GM12878 (cell line): ENCODE measurements around the gene CNR2. TPM values are rescaled to one million over a fixed set of nuclear protein-coding genes. Genes with fewer than 3 reads are reported as not detected.

Experiments
- CBX3 ChIP-seq: fragments of 200-600 bp; sonication (generic); IDR thresholded peaks from 2 replicates; pipeline ENCODE4 v1.6.1; 2016; ENCODE audit warnings: low read depth, borderline replicate concordance
- IRF4 ChIP-seq: IDR thresholded peaks from 2 replicates; pipeline ENCODE4 v1.6.1; 2011; ENCODE audit warnings: low read depth, low read length
- JUND ChIP-seq: IDR thresholded peaks from 2 replicates; pipeline ENCODE4 v1.6.1; 2012; ENCODE audit warnings: low read depth, mild to moderate bottlenecking, low read length, improper control_type of control experiment, moderate library complexity
- MLLT1 ChIP-seq: fragments of 450-650 bp; IDR thresholded peaks from 2 replicates; pipeline ENCODE4 v1.6.1; 2016; ENCODE audit warnings: mild to moderate bottlenecking
- MYC ChIP-seq: IDR thresholded peaks from 2 replicates; pipeline ENCODE4 v1.6.1; 2011; ENCODE audit warnings: mild to moderate bottlenecking, low read length, moderate library complexity, inconsistent platforms; ENCODE audit not compliant: insufficient read depth, insufficient replicate concordance, insufficient read length, severe bottlenecking
- NFYB ChIP-seq: IDR thresholded peaks from 2 replicates; pipeline ENCODE4 v1.6.1; 2011; ENCODE audit warnings: low read depth, mild to moderate bottlenecking, low read length, improper control_type of control experiment, moderate library complexity; ENCODE audit not compliant: insufficient read depth
- POLR2A ChIP-seq: IDR thresholded peaks from 2 replicates; pipeline ENCODE4 v1.6.1; 2011; ENCODE audit warnings: low read depth, mild to moderate bottlenecking, low read length
- POLR2AphosphoS5 ChIP-seq: IDR thresholded peaks from 2 replicates; pipeline ENCODE4 v1.6.1; 2011; ENCODE audit warnings: mild to moderate bottlenecking, low read length, inconsistent platforms
- RFX5 ChIP-seq: IDR thresholded peaks from 2 replicates; pipeline ENCODE4 v1.6.1; 2011; ENCODE audit warnings: low read depth, low read length, improper control_type of control experiment
- SREBF2 ChIP-seq: IDR thresholded peaks from 2 replicates; pipeline ENCODE4 v1.6.1; 2012; ENCODE audit warnings: mild to moderate bottlenecking, low read length
- TBL1XR1 ChIP-seq: IDR thresholded peaks from 2 replicates; pipeline ENCODE4 v1.6.1; 2012; ENCODE audit warnings: low read depth, low read length, improper control_type of control experiment
- polyA plus RNA-seq, 11 experiments: library from polyadenylated mRNA; depleted of rRNA in 4 of 11; unstranded in 6 of 11; stranded (reverse) in 5 of 11; fragments of >200 nt; fragmentation: Nextera tagmentation in 4 of 11; fragmentation: Illumina TruSeq in 1 of 11; extraction: Ambion mirVana in 4 of 11; extraction: Trizol in 1 of 11; gene quantifications; 1 replicate in 1 of 11; 2 replicates in 10 of 11; pipeline versions ENCODE4 v1.2.1 to v1.2.3, GENCODE V29; 2011 to 2016; ENCODE audit warnings: inconsistent platforms in 2 of 11, missing spikeins in 2 of 11, low read depth in 1 of 11
- total RNA-seq, 4 experiments: library from RNA; depleted of rRNA in 3 of 4; stranded (reverse); fragments of >200 nt in 3 of 4; fragmentation: Illumina TruSeq in 1 of 4; extraction: Trizol in 1 of 4; gene quantifications; 2 replicates each; pipeline versions ENCODE4 v1.2.1 to v1.2.3, GENCODE V29; 2013 to 2021
- TF ChIP-seq, protein P1 (sequence below): fragments of 450-650 bp; IDR thresholded peaks from 2 replicates; pipeline ENCODE4 v1.6.1; 2017; ENCODE audit warnings: borderline replicate concordance
- TF ChIP-seq, protein P2 (sequence below): fragments of 450-650 bp; IDR thresholded peaks from 2 replicates; pipeline ENCODE4 v1.6.1; 2016; ENCODE audit warnings: mild to moderate bottlenecking
- TF ChIP-seq, protein P3 (sequence below): fragments of 150-350 bp; IDR thresholded peaks from 2 replicates; pipeline ENCODE4 v1.6.1; 2016; ENCODE audit warnings: low read depth, low read length
- TF ChIP-seq, protein P4 (sequence below): fragments of 450-650 bp; IDR thresholded peaks from 2 replicates; pipeline ENCODE4 v1.6.1; 2017; ENCODE audit warnings: mild to moderate bottlenecking, moderate library complexity

The CNR2 gene
- total and polyA plus RNA-seq, 10 of the 15 experiments (the other 5 are each of a cell fraction or from before 2014, with no cell fraction given), result 0.46 to 19.8 (median 12.2) TPM

GRCh38 chr1:23908453-23909341 is 4.5 kb downstream of the CNR2 start (continued):
- TF ChIP-seq, protein P1, sequence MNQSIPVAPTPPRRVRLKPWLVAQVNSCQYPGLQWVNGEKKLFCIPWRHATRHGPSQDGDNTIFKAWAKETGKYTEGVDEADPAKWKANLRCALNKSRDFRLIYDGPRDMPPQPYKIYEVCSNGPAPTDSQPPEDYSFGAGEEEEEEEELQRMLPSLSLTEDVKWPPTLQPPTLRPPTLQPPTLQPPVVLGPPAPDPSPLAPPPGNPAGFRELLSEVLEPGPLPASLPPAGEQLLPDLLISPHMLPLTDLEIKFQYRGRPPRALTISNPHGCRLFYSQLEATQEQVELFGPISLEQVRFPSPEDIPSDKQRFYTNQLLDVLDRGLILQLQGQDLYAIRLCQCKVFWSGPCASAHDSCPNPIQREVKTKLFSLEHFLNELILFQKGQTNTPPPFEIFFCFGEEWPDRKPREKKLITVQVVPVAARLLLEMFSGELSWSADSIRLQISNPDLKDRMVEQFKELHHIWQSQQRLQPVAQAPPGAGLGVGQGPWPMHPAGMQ, result no peak
- TF ChIP-seq CBX3, result no peak
- TF ChIP-seq IRF4, result peak; percentile 69
- TF ChIP-seq, protein P2, sequence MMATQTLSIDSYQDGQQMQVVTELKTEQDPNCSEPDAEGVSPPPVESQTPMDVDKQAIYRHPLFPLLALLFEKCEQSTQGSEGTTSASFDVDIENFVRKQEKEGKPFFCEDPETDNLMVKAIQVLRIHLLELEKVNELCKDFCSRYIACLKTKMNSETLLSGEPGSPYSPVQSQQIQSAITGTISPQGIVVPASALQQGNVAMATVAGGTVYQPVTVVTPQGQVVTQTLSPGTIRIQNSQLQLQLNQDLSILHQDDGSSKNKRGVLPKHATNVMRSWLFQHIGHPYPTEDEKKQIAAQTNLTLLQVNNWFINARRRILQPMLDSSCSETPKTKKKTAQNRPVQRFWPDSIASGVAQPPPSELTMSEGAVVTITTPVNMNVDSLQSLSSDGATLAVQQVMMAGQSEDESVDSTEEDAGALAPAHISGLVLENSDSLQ, result peak; percentile 38; the same call in 1 of the 2 replicates
- TF ChIP-seq MYC, result no peak
- 0 out of 2 replicates have a peak, but pooled peaks have one; percentile 22 for TF ChIP-seq TBL1XR1
- peak; percentile 69; the same call in 1 of the 2 replicates for TF ChIP-seq POLR2A
- no peak; the same call in 1 of the 2 replicates for TF ChIP-seq MLLT1
- no peak for TF ChIP-seq SREBF2
- TF ChIP-seq POLR2AphosphoS5, result peak; percentile 32; the same call in 1 of the 2 replicates
- TF ChIP-seq, protein P3, sequence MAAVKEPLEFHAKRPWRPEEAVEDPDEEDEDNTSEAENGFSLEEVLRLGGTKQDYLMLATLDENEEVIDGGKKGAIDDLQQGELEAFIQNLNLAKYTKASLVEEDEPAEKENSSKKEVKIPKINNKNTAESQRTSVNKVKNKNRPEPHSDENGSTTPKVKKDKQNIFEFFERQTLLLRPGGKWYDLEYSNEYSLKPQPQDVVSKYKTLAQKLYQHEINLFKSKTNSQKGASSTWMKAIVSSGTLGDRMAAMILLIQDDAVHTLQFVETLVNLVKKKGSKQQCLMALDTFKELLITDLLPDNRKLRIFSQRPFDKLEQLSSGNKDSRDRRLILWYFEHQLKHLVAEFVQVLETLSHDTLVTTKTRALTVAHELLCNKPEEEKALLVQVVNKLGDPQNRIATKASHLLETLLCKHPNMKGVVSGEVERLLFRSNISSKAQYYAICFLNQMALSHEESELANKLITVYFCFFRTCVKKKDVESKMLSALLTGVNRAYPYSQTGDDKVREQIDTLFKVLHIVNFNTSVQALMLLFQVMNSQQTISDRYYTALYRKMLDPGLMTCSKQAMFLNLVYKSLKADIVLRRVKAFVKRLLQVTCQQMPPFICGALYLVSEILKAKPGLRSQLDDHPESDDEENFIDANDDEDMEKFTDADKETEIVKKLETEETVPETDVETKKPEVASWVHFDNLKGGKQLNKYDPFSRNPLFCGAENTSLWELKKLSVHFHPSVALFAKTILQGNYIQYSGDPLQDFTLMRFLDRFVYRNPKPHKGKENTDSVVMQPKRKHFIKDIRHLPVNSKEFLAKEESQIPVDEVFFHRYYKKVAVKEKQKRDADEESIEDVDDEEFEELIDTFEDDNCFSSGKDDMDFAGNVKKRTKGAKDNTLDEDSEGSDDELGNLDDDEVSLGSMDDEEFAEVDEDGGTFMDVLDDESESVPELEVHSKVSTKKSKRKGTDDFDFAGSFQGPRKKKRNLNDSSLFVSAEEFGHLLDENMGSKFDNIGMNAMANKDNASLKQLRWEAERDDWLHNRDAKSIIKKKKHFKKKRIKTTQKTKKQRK, result no peak
- no peak for TF ChIP-seq RFX5
- TF ChIP-seq, protein P4, sequence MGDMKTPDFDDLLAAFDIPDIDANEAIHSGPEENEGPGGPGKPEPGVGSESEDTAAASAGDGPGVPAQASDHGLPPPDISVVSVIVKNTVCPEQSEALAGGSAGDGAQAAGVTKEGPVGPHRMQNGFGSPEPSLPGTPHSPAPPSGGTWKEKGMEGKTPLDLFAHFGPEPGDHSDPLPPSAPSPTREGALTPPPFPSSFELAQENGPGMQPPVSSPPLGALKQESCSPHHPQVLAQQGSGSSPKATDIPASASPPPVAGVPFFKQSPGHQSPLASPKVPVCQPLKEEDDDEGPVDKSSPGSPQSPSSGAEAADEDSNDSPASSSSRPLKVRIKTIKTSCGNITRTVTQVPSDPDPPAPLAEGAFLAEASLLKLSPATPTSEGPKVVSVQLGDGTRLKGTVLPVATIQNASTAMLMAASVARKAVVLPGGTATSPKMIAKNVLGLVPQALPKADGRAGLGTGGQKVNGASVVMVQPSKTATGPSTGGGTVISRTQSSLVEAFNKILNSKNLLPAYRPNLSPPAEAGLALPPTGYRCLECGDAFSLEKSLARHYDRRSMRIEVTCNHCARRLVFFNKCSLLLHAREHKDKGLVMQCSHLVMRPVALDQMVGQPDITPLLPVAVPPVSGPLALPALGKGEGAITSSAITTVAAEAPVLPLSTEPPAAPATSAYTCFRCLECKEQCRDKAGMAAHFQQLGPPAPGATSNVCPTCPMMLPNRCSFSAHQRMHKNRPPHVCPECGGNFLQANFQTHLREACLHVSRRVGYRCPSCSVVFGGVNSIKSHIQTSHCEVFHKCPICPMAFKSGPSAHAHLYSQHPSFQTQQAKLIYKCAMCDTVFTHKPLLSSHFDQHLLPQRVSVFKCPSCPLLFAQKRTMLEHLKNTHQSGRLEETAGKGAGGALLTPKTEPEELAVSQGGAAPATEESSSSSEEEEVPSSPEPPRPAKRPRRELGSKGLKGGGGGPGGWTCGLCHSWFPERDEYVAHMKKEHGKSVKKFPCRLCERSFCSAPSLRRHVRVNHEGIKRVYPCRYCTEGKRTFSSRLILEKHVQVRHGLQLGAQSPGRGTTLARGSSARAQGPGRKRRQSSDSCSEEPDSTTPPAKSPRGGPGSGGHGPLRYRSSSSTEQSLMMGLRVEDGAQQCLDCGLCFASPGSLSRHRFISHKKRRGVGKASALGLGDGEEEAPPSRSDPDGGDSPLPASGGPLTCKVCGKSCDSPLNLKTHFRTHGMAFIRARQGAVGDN, result peak; percentile 85
- TF ChIP-seq JUND, result peak; percentile 65; the same call in 1 of the 2 replicates
- no peak for TF ChIP-seq NFYB
